OCI-M2 (cell line): ENCODE measurements around the gene PMF1.
A peak's percentile ranks its signal among the peaks of the same experiment; 100 is the strongest.

ENCODE experiments used
- DNase-seq: peaks from one replicate; lab custom pipeline; 2025; ENCODE audit not compliant: unreplicated experiment; lab: John Stamatoyannopoulos, UW

PMF1 gene

DNA sequence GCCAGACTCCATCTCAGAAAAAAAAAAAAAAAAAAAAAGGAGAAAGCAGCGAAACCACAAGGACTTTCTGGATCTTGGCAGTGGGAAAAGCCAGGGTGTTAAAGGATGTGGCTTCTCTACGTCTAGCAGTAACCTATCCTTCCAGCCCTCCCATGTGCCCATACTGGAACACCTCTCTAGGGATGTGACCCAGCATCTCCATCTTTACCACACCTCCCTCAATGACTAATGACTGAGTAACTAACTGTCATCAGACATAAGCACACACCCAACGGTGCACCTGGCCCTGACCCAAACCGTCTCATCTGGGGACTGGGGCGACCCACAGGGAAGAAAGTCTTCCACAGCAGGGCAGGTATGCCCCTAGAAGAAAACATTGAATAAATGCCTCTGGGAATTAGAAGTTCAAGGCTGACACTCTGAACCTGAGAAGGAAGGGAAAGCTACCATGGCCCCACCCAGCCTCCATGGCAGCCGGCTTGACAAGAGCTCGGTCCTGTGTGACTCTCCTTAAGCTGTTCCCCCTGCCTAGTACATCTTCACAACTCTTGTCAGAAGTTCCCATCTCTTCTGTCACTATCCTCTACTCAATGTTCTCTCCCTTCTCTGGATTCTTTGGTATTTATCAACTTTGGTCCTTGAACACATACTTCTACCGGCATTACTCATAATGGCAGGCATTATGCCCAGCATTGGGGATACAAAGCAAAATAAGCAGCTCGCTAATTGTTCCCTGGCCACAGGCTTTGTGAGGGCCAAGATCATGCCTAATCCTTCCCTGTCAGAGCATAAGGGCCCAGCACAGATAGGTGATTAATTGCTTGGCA is 49.9 kb downstream of the PMF1 start:
- DNase-seq = no peak

DNA sequence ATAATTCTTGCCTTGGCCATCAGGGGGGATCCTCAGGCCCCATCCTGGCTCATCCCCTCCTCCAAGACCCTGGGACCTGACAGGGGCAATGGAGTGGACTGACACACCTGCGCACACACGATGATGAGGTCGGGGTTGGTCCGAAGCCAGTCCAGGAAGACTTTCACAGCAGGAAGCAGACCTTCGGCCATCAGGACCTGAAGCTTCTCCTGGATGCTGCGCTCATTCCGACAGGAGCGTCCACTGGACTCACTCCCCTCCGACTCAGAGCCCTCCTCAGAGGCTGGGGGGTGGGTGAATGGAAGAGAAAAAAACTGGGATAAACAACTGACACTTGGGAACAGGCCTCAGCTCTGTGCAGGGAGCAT is 50.5 kb downstream of the PMF1 start:
- no peak for DNase-seq

DNA sequence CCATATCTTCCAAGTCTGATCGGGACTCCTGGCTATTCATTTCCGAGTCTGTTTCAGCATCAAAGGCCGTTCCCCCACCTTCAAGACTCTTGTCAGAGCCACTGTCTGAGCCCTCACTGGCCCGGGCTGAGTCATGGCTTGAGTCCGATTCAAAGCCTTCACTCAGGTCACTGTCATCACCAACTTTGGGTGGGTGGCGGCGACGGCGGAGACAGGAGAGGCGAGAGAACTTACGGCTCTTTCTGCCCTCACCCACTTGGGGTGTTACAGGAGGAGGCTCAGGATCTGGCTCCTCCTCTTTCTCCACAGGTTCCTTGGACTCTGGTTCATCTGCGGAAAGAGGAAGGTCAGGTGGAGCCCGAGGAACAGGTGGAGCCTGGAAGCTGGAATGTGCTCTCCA is 53.2 kb downstream of the PMF1 start:
- no peak for DNase-seq

DNA sequence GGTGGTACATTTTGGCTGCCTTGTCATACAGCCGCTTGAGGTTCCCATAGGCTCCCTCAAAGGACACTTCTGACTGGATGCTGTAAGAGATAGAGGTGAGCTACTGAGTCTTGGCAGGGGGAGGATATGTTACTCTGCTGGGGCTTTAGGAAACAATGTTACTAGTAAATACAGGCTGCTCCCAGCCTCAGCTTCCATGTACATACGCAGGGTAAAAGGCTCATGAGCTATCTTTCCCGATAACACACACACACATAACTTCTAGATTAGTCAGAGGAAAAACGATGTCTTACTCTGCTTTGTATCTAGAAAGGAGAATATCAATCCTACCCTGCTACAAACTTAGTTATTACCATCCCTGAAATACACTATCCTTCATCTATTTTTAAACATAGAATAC is 55.5 kb downstream of the PMF1 start:
- no peak for DNase-seq

DNA sequence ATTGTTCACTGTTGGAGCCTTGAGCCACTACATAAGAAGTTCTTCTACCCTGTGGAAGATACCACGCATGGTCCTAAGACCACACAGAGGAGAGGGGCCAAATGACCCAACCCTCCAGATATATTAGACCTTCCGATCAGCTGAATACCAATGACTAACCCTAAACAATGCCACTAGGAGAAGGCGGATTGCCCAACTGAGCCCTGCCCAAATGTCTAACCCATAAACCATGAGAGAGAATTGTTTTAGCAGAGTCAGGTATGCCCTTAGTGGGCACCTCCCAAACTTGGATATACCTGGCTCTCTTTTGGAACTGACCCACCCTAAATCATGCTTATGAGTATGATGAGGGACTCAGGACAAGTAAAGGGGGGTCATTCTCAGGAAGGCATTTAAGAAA is 57.5 kb downstream of the PMF1 start:
- no peak for DNase-seq

DNA sequence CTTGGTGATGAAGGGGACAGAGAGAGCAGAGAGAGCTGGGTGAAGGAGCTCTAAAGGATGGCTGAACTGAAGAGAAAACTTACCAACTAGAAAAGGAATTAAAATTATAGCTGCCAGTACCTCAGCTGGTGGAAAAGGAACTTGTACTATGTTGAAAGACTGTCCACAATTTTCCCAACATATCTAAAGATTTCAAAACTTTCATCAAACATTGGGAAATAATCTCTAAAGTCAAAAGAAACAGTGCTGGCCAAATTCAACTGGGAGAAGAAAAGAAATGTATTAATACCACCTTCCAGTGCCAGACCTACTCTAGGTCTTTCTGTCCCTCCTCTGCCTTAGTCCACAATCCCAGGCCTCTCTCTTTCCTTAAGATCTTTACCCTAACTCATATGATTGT is 63.7 kb downstream of the PMF1 start:
- DNase-seq = no peak

DNA sequence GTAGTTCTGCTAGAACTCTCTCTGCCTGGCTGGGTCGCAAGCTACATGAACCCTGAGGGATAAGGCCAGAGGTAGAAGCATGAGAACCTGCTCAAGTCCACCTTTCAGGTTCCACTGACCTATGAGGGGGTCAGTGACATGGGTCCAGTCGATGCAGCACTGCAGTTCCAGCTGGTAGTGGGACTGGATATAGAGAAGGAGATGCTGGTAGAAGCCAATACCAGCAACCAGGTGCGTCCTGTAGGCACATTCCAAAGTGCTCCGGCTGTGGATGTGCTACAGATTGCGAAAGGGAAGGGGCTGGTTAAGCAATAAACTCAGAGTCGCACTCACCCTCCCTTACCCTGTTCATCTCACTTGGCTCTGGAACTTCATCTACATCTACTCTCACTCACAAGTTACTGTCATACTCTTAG is 64.2 kb downstream of the PMF1 start:
- no peak for DNase-seq

DNA sequence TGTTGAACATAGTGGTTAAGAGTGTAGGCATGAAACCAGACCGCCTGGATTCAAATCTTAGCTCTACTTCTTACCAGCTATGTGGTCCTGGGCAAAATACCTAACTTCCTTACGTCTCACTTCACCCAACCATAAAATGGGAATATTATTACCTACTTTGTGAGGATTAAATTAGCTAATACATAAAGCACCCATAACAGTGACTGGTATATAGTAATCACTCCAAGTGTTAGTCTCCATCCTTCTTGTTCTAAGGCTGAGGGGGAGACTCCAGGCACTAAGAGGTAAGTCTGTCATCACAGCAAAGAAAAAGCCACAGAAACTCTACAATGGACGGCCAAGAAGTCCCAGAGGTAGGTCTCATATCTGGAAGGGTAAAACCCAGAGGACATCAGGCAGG is 67.0 kb downstream of the PMF1 start:
- no peak for DNase-seq

DNA sequence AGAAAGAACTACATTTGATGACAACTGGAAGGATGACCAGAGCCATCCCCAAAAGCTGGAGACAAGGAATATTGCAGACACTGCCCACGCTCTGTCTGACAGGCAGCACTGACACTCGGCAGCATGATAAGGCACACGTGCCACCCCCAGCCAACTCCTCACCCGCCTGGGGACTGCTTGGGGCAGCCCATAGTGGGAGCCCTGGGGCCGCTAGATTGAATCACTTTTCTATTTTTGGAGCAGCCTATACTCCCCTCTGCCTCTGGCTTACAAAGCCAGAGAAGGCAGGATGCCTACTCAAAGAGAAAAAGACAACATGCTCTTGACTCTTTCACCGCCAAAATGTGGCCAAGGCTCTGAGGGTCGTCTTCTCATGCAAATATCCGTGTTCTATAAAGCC is 68.5 kb downstream of the PMF1 start:
- peak; percentile 11 for DNase-seq

DNA sequence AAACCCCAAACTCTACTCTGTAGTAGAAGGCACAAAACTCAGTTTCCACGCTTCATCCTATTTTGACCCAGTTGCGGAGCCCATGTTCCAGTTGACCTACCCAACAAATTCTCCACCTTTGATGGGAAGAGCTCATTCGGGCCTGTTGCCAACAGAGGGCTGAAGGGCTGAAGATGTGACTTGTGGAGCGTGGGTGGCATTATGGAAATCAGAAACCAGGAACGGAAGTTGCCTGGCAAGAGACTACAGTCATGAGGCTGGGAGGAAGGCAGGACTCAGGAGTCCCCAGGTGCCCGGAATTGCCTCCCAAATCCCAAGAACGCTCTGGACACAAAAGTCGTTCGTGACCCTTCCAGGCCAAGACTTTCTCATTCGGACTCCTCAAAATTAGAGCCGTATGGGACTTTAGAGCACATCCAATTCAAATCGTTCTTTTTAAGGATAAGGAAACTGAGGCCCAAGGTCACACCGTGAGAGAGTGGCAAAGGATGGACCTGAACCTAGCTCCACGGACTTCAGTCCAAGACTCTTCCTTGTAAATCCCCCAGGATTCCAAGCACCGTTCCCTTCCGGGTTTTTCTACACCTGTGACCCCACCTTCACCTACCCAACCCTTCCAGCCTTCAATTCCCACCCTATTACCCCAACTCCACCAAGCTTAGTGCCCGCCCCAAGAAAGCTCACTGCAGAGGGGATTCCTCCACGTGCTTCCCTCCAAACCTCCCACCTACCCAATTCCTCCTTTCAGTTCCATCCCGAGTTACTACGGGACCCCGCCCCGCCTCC is 69.1 kb downstream of the PMF1 start:
- DNase-seq = no peak

DNA sequence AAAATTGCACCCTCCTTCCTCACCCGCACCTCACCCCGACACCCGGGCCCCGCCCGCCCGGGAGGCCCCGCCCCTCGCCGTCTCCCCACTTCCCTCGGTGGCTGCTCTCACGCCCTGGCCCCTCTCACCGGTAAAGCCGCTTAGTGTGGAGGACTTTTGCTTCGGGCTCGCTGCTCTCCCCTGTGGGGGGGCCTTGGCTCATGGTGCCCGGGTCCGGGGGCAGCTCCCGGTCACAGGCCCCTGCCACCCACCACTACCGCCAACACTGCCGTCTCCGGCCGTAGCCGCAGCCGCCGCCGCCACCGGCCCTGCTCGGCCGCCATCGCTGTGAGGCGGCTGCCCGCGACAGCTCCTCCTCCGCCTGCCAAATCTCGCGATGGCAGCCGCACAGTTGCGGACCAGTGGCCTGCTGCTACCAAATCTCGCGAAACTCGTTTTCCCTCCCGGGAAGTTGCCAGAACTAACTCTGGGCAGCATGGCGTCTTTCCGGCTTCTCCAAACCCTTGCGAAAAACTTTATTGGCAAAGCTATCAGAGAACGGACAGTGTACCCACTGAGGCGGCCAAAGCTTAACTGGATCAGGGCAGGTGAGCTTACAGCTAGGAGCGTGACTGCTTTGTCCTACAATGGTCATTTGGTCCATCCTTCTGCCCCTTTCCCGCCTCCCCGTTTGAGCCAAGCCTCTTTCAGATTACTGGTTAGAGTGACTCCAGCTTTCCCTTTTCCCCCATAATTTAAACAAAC is 69.8 kb downstream of the PMF1 start, which contains the start of gene SMG5:
Gene SMG5 (minus strand): TSS at position 347 of the 744 bp plus-strand sequence. CDS start 145 bp downstream, at position 202.
- DNase-seq = peak; percentile 76

DNA sequence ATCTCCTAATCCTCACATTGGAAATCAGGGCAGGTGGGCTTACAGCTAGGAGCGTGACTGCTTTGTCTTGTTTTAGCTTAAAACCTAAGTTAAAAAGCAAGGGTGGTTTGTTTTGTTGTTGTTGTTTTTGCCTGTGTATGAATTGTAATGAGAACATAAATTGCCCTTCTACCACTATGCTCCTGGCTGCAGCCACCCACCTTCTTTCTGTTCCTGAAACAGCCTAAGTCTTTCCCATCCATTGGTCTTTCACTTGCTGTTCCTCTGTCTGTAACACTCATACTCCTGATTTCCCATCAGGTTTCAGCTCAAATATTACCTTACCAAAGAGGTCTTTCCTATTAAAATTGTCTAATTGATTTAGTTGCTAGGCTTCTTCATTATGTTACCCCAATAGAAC is 70.7 kb downstream of the PMF1 start:
- DNase-seq = no peak

DNA sequence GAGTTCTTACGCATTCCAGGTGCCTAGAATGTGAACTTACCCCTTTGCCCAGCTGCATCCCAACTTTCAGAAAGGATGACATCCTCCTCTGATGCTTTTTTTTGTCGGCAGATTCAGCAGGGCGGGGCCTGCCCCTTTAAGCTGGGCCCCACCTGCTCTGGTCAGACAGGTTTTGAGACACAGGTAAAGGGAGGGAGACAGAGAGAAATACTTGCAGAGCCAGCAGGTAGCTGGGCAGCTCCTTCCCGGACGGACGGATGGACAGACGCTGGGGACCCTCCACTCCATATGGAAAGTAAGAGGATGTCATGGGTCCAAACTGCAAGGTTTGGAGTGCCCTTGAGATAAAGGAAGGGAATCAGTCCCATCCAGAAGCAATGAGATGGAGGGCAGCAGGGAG is 71.3 kb downstream of the PMF1 start, which contains the start of gene TMEM79:
Gene TMEM79 (plus strand): TSS at position 214 of the 400 bp plus-strand sequence. CDS start 902 bp downstream, outside the sequence.
- DNase-seq = no peak

DNA sequence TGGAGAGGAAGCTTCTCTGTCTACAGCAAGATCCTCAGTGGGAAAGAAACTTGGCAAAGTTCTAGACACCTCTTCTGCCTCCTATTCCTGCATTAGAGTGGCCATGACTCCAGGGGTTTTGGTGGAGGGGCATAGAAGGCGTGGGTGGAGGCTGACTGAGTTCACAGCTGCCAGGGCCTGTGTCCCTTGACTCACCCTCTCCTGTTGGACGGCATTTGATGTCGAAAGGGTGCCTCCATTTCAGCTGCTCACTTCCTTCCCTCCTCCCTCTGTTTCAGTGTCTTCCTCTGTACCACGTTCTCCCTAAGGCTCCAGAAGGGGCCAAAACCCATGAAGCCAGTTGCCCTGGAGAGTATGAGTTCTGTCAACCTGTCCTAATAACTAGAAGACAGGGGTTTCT is 72.0 kb downstream of the PMF1 start:
- DNase-seq = no peak

DNA sequence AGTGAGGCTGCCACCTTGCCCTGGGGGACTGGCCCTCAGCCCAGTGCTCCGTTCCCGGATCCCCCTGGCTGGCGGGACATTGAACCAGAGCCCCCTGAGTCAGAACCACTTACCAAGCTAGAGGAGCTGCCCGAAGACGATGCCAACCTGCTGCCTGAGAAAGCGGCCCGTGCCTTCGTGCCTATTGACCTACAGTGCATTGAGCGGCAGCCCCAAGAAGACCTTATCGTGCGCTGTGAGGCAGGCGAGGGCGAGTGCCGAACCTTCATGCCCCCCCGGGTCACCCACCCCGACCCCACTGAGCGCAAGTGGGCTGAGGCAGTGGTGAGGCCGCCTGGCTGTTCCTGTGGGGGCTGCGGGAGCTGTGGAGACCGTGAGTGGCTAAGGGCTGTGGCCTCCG is 72.6 kb downstream of the PMF1 start:
- DNase-seq = no peak

DNA sequence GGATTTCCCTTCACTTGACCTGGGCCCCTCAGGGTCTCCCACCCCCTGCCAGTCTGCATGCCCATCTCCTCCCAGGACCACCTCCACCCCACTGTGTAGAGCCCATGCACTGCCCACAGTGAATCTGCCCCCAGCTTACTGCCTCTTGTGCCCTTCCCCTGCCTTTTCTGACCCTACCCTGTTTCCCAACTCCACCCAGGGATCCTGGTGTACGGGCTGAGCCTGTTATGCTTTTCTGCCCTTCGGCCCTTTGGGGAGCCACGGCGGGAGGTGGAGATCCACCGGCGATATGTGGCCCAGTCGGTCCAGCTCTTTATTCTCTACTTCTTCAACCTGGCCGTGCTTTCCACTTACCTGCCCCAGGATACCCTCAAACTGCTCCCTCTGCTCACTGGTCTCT is 73.3 kb downstream of the PMF1 start:
- no peak for DNase-seq
